AG09319 (cell line): ENCODE results near the gene KMT2D.

Source experiments
- DNase-seq: peaks from one replicate; pipeline ENCODE4 v3.0.0-alpha.2; 2010; ENCODE audit warnings: low read depth; ENCODE audit errors: extremely low read depth
- TF ChIP-seq, protein P1 (sequence below): IDR thresholded peaks from 2 replicates; pipeline ENCODE4 v1.5.1; 2011; ENCODE audit warnings: low read depth, mild to moderate bottlenecking, inconsistent platforms, low read length, moderate library complexity

KMT2D gene

GRCh38 chr12:49098703-49099102, 38.1 kb upstream of the KMT2D start:
- TF ChIP-seq, protein P1, sequence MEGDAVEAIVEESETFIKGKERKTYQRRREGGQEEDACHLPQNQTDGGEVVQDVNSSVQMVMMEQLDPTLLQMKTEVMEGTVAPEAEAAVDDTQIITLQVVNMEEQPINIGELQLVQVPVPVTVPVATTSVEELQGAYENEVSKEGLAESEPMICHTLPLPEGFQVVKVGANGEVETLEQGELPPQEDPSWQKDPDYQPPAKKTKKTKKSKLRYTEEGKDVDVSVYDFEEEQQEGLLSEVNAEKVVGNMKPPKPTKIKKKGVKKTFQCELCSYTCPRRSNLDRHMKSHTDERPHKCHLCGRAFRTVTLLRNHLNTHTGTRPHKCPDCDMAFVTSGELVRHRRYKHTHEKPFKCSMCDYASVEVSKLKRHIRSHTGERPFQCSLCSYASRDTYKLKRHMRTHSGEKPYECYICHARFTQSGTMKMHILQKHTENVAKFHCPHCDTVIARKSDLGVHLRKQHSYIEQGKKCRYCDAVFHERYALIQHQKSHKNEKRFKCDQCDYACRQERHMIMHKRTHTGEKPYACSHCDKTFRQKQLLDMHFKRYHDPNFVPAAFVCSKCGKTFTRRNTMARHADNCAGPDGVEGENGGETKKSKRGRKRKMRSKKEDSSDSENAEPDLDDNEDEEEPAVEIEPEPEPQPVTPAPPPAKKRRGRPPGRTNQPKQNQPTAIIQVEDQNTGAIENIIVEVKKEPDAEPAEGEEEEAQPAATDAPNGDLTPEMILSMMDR: no peak
- DNase-seq: no peak

DNA sequence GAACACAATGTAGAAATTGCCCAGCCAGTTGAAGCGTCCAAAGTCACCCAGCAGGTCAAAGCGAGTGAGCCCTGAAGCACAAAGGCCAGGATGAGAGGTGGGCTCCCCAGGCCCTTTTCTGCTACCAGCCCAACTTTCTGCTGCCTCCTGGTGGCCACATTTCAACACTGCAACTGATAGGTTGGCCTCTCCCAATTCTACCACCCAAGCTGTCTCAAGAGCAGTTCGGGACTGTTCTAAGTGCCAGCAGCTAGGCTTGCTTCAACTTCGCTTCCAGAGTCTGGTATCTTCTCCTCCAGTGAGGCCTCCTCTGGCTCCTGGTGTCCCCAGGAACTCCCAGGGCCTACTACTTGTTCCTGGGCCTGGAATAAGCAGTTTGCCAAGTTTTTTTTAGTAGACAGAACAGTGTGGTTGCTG, 37.4 kb upstream of the KMT2D start:
- TF ChIP-seq, protein P1: peak; percentile 80
- no peak for DNase-seq

- DNase-seq: no peak
- TF ChIP-seq, protein P1: no peak
These were observed 36.8 kb upstream of the KMT2D start for GRCh38 chr12:49097381-49097780.

GRCh38 chr12:49094975-49095365, 34.4 kb upstream of the KMT2D start:
- DNase-seq: no peak
- TF ChIP-seq, protein P1: no peak

GRCh38 chr12:49094160-49094974, 33.8 kb upstream of the KMT2D start, which contains the start of gene DHH:
Gene DHH (minus strand): TSS chr12:49094801. CDS start chr12:49094512, 289 bp downstream.
- no peak for DNase-seq
- TF ChIP-seq, protein P1: no peak

DNA sequence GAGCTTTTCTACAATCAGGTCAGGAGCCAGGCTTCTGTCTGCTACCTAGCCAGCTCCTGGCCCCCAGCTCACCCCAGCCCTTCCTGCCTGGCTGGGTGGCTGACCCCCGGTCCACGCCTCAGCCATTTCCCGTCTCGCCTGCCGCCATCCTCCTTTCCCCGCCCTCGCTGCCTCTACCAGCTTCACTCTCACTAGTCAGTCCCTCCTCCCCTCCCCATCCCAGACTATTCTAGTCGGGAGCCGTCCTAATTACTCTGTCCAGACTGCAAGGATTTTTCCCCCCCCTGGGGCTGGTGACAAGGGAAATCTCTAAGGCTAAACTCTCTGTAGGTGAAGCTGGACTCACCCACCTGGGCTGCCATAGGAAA, 33.2 kb upstream of the KMT2D start:
- TF ChIP-seq, protein P1: no peak
- DNase-seq: no peak

DNA sequence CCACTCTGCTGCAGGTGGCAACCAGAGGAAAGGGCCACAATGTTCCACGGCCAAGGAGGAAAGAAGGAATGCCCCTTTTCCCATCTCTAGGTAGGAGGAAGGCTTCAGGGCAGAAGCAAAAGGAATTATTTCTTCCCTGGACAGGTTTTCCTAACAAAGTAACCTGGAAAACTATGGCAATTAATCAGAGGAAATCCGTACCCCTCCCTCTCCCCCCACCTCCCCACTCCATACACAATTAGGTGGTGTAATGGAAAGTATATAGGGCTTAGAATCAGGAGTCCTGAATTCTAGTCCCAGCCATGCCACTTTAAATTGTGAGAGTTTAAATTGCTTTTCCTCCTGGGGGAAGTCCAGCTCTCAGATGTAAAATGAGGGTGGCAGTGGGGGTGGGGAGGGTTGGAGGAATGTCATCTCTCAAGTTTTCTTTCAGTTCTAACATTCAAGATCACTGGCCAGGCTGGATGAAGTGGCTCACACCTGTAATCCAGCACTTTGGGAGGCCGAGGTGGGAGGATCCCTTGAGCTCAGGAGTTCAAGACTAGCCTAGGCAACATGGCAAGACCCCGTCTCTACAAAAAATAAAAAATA, 32.3 kb upstream of the KMT2D start:
- TF ChIP-seq, protein P1: no peak
- no peak for DNase-seq
